Measurements from ENCODE around the gene SOCS3. TPM values are rescaled to one million over a fixed set of nuclear protein-coding genes. Genes with fewer than 3 reads are reported as not detected.

Gene SOCS3
- total RNA-seq (2014; rRNA removed; shearing (Covaris generic)) = 27.5 and 28.9 TPM in 2 replicates

- peak; percentile 98 for DNase-seq
- H3K27ac ChIP-seq = peak within 1 kb of the TSS; percentile 60
- H3K4me3 ChIP-seq = peak within 1 kb of the TSS; percentile 90
- H3K4me1 ChIP-seq = peaks cover 50% of the 10 kb centered on the region
- H3K9me3 ChIP-seq (replicated peaks) = no peaks in the 10 kb centered on the region
- peaks cover 32% of the 10 kb centered on the region for H3K36me3 ChIP-seq
- H3K27me3 ChIP-seq = no peaks in the 10 kb centered on the region
Observed at GRCh38 chr17:78359997-78360370, at the start of gene SOCS3. SOCS3 (minus strand) TSS chr17:78360077; CDS start chr17:78359095, 982 bp downstream.

GRCh38 chr17:78409191-78409928, 49.5 kb upstream of the SOCS3 start:
- Histone ChIP-seq H3K4me1 (peaks cover 68% of the 10 kb centered on the region), H3K36me3 (peaks cover 17% of the 10 kb centered on the region), H3K27ac (peak overlapping the region; percentile 10; the same call in 1 of the 2 replicates), H3K27me3 (no peaks in the 10 kb centered on the region), H3K9me3 (replicated peaks) (no peaks in the 10 kb centered on the region), H3K4me3 (no peak overlapping the region)
- peak; percentile 72 to 86 for DNase-seq

- no peaks in the 10 kb centered on the region for H3K27me3 ChIP-seq
- H3K36me3 ChIP-seq = peaks cover 22% of the 10 kb centered on the region
- no peak overlapping the region for H3K4me3 ChIP-seq
- no peaks in the 10 kb centered on the region for H3K9me3 ChIP-seq (replicated peaks)
- peak overlapping the region; percentile 10; the same call in 1 of the 2 replicates for H3K27ac ChIP-seq
- DNase-seq = no peak
- H3K4me1 ChIP-seq = peaks cover 60% of the 10 kb centered on the region
Observed at GRCh38 chr17:78408476-78409050, 48.7 kb upstream of the SOCS3 start.

- DNase-seq = peak; percentile 93 to 98
- H3K4me1 ChIP-seq = peaks cover 53% of the 10 kb centered on the region
- no peaks in the 10 kb centered on the region for H3K27me3 ChIP-seq
- H3K4me3 ChIP-seq = no peak overlapping the region
- H3K9me3 ChIP-seq (replicated peaks) = no peaks in the 10 kb centered on the region
- peak overlapping the region; percentile 46 for H3K27ac ChIP-seq
- peaks cover 33% of the 10 kb centered on the region for H3K36me3 ChIP-seq
Observed at GRCh38 chr17:78407387-78408000, 47.6 kb upstream of the SOCS3 start.

- Histone ChIP-seq H3K36me3 (peaks cover 38% of the 10 kb centered on the region), H3K4me1 (peaks cover 51% of the 10 kb centered on the region), H3K27me3 (no peaks in the 10 kb centered on the region)
Observed at GRCh38 chr17:78406920-78407319, 47.0 kb upstream of the SOCS3 start.

GRCh38 chr17:78406396-78406795, 46.5 kb upstream of the SOCS3 start:
- no peaks in the 10 kb centered on the region for H3K9me3 ChIP-seq (replicated peaks)
- H3K36me3 ChIP-seq = peaks cover 41% of the 10 kb centered on the region
- no peaks in the 10 kb centered on the region for H3K27me3 ChIP-seq
- peaks cover 56% of the 10 kb centered on the region for H3K4me1 ChIP-seq
- H3K27ac ChIP-seq = no peak overlapping the region
- no peak overlapping the region for H3K4me3 ChIP-seq
- no peak for DNase-seq

More at GRCh38 chr17:78406920-78407319, 47.0 kb upstream of the SOCS3 start:
- Histone ChIP-seq H3K4me3 (no peak overlapping the region), H3K27ac (no peak overlapping the region; the same call in 1 of the 2 replicates), H3K9me3 (replicated peaks) (no peaks in the 10 kb centered on the region)
- no peak for DNase-seq

GRCh38 chr17:78403822-78404221, 43.9 kb upstream of the SOCS3 start:
- no peaks in the 10 kb centered on the region for H3K9me3 ChIP-seq (replicated peaks)
- H3K4me3 ChIP-seq = no peak overlapping the region
- H3K4me1 ChIP-seq = peaks cover 48% of the 10 kb centered on the region
- H3K36me3 ChIP-seq = peaks cover 60% of the 10 kb centered on the region
- no peak overlapping the region for H3K27ac ChIP-seq
- no peaks in the 10 kb centered on the region for H3K27me3 ChIP-seq
- DNase-seq = no peak

GRCh38 chr17:78401891-78402290, 42.0 kb upstream of the SOCS3 start:
- Histone ChIP-seq H3K27me3 (no peaks in the 10 kb centered on the region), H3K9me3 (replicated peaks) (no peaks in the 10 kb centered on the region), H3K4me1 (peaks cover 44% of the 10 kb centered on the region), H3K36me3 (peaks cover 77% of the 10 kb centered on the region), H3K4me3 (no peak overlapping the region), H3K27ac (peak overlapping the region; percentile 69)
- DNase-seq = no peak

GRCh38 chr17:78401246-78401645, 41.4 kb upstream of the SOCS3 start:
- Histone ChIP-seq H3K4me3 (no peak overlapping the region), H3K4me1 (peaks cover 44% of the 10 kb centered on the region), H3K27me3 (no peaks in the 10 kb centered on the region), H3K27ac (peak overlapping the region; percentile 69), H3K9me3 (replicated peaks) (no peaks in the 10 kb centered on the region), H3K36me3 (peaks cover 84% of the 10 kb centered on the region)
- peak; percentile 87 for DNase-seq

- DNase-seq = no peak
- peak overlapping the region; percentile 69 for H3K27ac ChIP-seq
- H3K36me3 ChIP-seq = peaks cover 89% of the 10 kb centered on the region
- no peaks in the 10 kb centered on the region for H3K9me3 ChIP-seq (replicated peaks)
- no peaks in the 10 kb centered on the region for H3K27me3 ChIP-seq
- peaks cover 50% of the 10 kb centered on the region for H3K4me1 ChIP-seq
- no peak overlapping the region for H3K4me3 ChIP-seq
Observed at GRCh38 chr17:78400581-78401240, 40.8 kb upstream of the SOCS3 start.

GRCh38 chr17:78399693-78400144, 39.8 kb upstream of the SOCS3 start:
- Histone ChIP-seq H3K36me3 (peaks cover 87% of the 10 kb centered on the region), H3K4me3 (no peak overlapping the region), H3K4me1 (peaks cover 50% of the 10 kb centered on the region), H3K27me3 (no peaks in the 10 kb centered on the region), H3K27ac (no peak overlapping the region), H3K9me3 (replicated peaks) (no peaks in the 10 kb centered on the region)
- DNase-seq = no peak

- peaks cover 50% of the 10 kb centered on the region for H3K4me1 ChIP-seq
Observed at GRCh38 chr17:78399028-78399692, 39.3 kb upstream of the SOCS3 start.

GRCh38 chr17:78398390-78398789, 38.5 kb upstream of the SOCS3 start:
- H3K4me3 ChIP-seq = no peak overlapping the region
- H3K27ac ChIP-seq = no peak overlapping the region
- H3K9me3 ChIP-seq (replicated peaks) = no peaks in the 10 kb centered on the region
- H3K4me1 ChIP-seq = peaks cover 50% of the 10 kb centered on the region
- no peak for DNase-seq
- H3K36me3 ChIP-seq = peaks cover 87% of the 10 kb centered on the region
- H3K27me3 ChIP-seq = no peaks in the 10 kb centered on the region

More at GRCh38 chr17:78399028-78399692, 39.3 kb upstream of the SOCS3 start:
- peaks cover 88% of the 10 kb centered on the region for H3K36me3 ChIP-seq
- no peak overlapping the region for H3K27ac ChIP-seq
- H3K9me3 ChIP-seq (replicated peaks) = no peaks in the 10 kb centered on the region
- H3K27me3 ChIP-seq = no peaks in the 10 kb centered on the region
- no peak for DNase-seq
- no peak overlapping the region for H3K4me3 ChIP-seq

- H3K27ac ChIP-seq = peak overlapping the region; percentile 19
- peaks cover 49% of the 10 kb centered on the region for H3K4me1 ChIP-seq
- H3K27me3 ChIP-seq = no peaks in the 10 kb centered on the region
- H3K9me3 ChIP-seq (replicated peaks) = no peaks in the 10 kb centered on the region
- peaks cover 84% of the 10 kb centered on the region for H3K36me3 ChIP-seq
- H3K4me3 ChIP-seq = no peak overlapping the region
- peak; percentile 60 to 70 for DNase-seq
Observed at GRCh38 chr17:78397681-78398101, 37.8 kb upstream of the SOCS3 start.
